G401 (cell line): Measurements from ENCODE around the gene OR2J2. TPM values are rescaled to one million over a fixed set of nuclear protein-coding genes. Genes with fewer than 3 reads are reported as not detected.
"Not testable (repeated sequence)": the region's sequence is repeated elsewhere in the genome, so short reads cannot be mapped to it uniquely, and the experiment has no call there.

Experiments used
- DNase-seq: peaks from one replicate; pipeline ENCODE4 v3.0.0-alpha.2; 2015; ENCODE audit warnings: low spot score
- in situ Hi-C: cut with HindIII; loops from 2 replicates; pipeline ENCODE4 v1.10.0; 2016; ENCODE audit warnings: low sequenced_read_pairs, mixed read lengths
- total RNA-seq: library from RNA; depleted of rRNA; stranded (reverse); fragments of >200 nt; shearing (Covaris generic); gene quantifications from 2 replicates; pipeline ENCODE4 v1.2.3, GENCODE V29; 2014; rRNA removed

OR2J2 gene
- total RNA-seq, 1 experiment from 2014 or later = not detected

- DNase-seq = no peak
- in situ Hi-C loops = no loop called here
Observed at GRCh38 chr6:29216528-29216927, 45.8 kb downstream of the OR2J2 start.

- DNase-seq, in situ Hi-C loops: not testable (repeated sequence)
Observed at GRCh38 chr6:29217242-29217641, 46.5 kb downstream of the OR2J2 start.

- DNase-seq, in situ Hi-C loops: not testable (repeated sequence)
Observed at GRCh38 chr6:29218056-29218455, 47.3 kb downstream of the OR2J2 start.

Other genes with a start within 250 kb of the OR2J2 start
- gene TRIM27, start 246.9 kb upstream of the OR2J2 start, total RNA-seq = 126 and 144 TPM in 2 replicates
- not detected in 2 replicates for gene ZNF311, start 165.6 kb upstream of the OR2J2 start, total RNA-seq
- gene OR2W1, start 125.7 kb upstream of the OR2J2 start, total RNA-seq = not detected in 2 replicates
- gene OR2B3, start 83.6 kb upstream of the OR2J2 start, total RNA-seq = not detected in 2 replicates
- not detected in 2 replicates for gene OR2J1, start 71.4 kb upstream of the OR2J2 start, total RNA-seq
- not detected in 2 replicates for gene OR2J3, start 62.8 kb upstream of the OR2J2 start, total RNA-seq
- gene OR14J1, start 130.8 kb downstream of the OR2J2 start, total RNA-seq = not detected in 2 replicates
- not detected in 2 replicates for gene OR5V1, start 198.0 kb downstream of the OR2J2 start, total RNA-seq
- not detected in 2 replicates for gene OR12D3, start 204.4 kb downstream of the OR2J2 start, total RNA-seq
- not detected in 2 replicates for gene OR12D2, start 224.7 kb downstream of the OR2J2 start, total RNA-seq
- not detected in 2 replicates for gene OR12D1, start 244.0 kb downstream of the OR2J2 start, total RNA-seq